ENCODE measurements around the gene BRPF3. TPM values are rescaled to one million over a fixed set of nuclear protein-coding genes. Genes with fewer than 3 reads are reported as not detected.

Gene BRPF3
- total RNA-seq, 2 experiments from 2014 or later: 15.3 to 15.9 TPM

GRCh38 chr6:36280467-36280866 is 83.9 kb downstream of the BRPF3 start:
- intact Hi-C loops (cut with micrococcal nuclease): no loop called here
- no peaks in the 10 kb centered on the region for H3K9me3 Mint-ChIP-seq
- no peak overlapping the region for H3K4me3 Mint-ChIP-seq
- no peak overlapping the region for H3K27ac Mint-ChIP-seq
- DNase-seq: no peak
- CTCF ChIA-PET: no interaction called here
- peaks cover 23% of the 10 kb centered on the region for H3K27me3 Mint-ChIP-seq (ENCODE audit: low read depth)
- no peaks in the 10 kb centered on the region for H3K4me1 Mint-ChIP-seq (ENCODE audit: low read depth)
- H3K36me3 Mint-ChIP-seq (ENCODE audit: low read depth): no peaks in the 10 kb centered on the region

DNA sequence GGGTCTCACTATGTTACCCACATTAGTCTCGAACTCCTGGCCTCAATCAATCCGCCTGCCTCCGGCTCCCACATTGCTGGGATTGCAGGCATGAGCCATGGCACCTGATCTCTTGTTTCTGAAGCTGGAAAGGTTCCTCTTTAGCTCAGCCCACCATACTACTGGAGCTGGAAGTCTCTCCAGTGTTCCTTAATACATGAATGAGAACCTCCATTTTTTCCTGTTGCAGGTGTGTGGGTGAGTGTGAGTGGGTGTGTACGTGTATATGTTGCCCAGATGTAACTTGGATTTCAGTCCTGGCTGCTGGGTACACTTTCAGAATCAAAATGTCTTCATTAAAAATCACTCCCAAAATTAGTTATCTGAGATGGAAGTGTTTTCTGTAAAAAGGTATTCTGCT is 84.4 kb downstream of the BRPF3 start:
- Mint-ChIP-seq H3K4me3 (no peak overlapping the region), H3K36me3 (ENCODE audit: low read depth) (no peaks in the 10 kb centered on the region), H3K27me3 (ENCODE audit: low read depth) (peaks cover 27% of the 10 kb centered on the region), H3K4me1 (ENCODE audit: low read depth) (no peaks in the 10 kb centered on the region), H3K27ac (no peak overlapping the region), H3K9me3 (no peaks in the 10 kb centered on the region)
- CTCF ChIA-PET: no interaction called here
- DNase-seq: no peak
- intact Hi-C loops (cut with micrococcal nuclease): no loop called here

Other genes starting within 250 kb of the BRPF3 start
- not detected for gene SLC26A8, start 172.1 kb upstream of the BRPF3 start, total RNA-seq
- 10 to 100 TPM; 39.9 to 40.3 TPM for gene MAPK14, start 168.9 kb upstream of the BRPF3 start, total RNA-seq
- gene MAPK13, start 66.2 kb upstream of the BRPF3 start, total RNA-seq: 10 to 100 TPM; 49.8 to 51.4 TPM
- not detected for gene PNPLA1, start 73.3 kb downstream of the BRPF3 start, total RNA-seq
- gene BNIP5, start 140.1 kb downstream of the BRPF3 start, total RNA-seq: not detected
- gene ETV7, start 190.9 kb downstream of the BRPF3 start, total RNA-seq: under 1 TPM; 0.67 to 0.99 TPM
- gene PXT1, start 246.1 kb downstream of the BRPF3 start, total RNA-seq: under 1 TPM; 0.15 to 0.29 TPM
- 10 to 100 TPM; 30.5 to 32.8 TPM for gene KCTD20, start 246.3 kb downstream of the BRPF3 start, total RNA-seq